Liver (tissue), 9 donors: ENCODE measurements around the gene SPTB. TPM values are rescaled to one million over a fixed set of nuclear protein-coding genes. Genes with fewer than 3 reads are reported as not detected.
"Not testable (repeated sequence)": the region's sequence is repeated elsewhere in the genome, so short reads cannot be mapped to it uniquely, and the experiment has no call there.

ENCODE experiments used
- DNase-seq: peaks from one replicate; pipeline ENCODE4 v3.0.0-alpha.2; 2017; ENCODE audit warnings: low spot score
- H3K27ac ChIP-seq, 2 donors: one replicate each; pipeline ENCODE4 v1.7.0; 2013; ENCODE audit warnings: inconsistent platforms in 2 of 2, low read length in 2 of 2, control low read depth in 1 of 2, low read depth in 1 of 2, mild to moderate bottlenecking in 1 of 2
- H3K27me3 ChIP-seq, 4 donors: one replicate each; pipeline versions ENCODE4 v1.6.1 to v1.7.0; 2013; ENCODE audit warnings: low read length in 3 of 4, inconsistent platforms in 1 of 4, mild to moderate bottlenecking in 1 of 4, moderate library complexity in 1 of 4; ENCODE audit not compliant: control insufficient read depth in 4 of 4, insufficient read depth in 4 of 4
- H3K36me3 ChIP-seq, 4 donors: one replicate each; pipeline versions ENCODE4 v1.6.1 to v1.7.0; 2013; ENCODE audit warnings: low read length in 3 of 4, mild to moderate bottlenecking in 3 of 4, low read depth in 1 of 4, moderate library complexity in 1 of 4; ENCODE audit not compliant: control insufficient read depth in 4 of 4, insufficient read depth in 3 of 4
- H3K4me1 ChIP-seq, 4 donors: one replicate each; pipeline versions ENCODE4 v1.6.1 to v1.7.0; 2013; ENCODE audit warnings: low read length in 3 of 4, mild to moderate bottlenecking in 3 of 4, moderate library complexity in 1 of 4; ENCODE audit not compliant: control insufficient read depth in 4 of 4, insufficient read depth in 4 of 4
- H3K4me3 ChIP-seq, 3 donors: one replicate each; pipeline versions ENCODE4 v1.6.1 to v1.7.0; 2013; ENCODE audit warnings: low read length in 3 of 3, control low read depth in 1 of 3, low read depth in 1 of 3, mild to moderate bottlenecking in 1 of 3
- H3K9ac ChIP-seq, 2 donors: one replicate each; pipeline ENCODE4 v1.7.0; 2013; ENCODE audit warnings: low read length in 2 of 2, mild to moderate bottlenecking in 2 of 2, moderate library complexity in 2 of 2, control low read depth in 1 of 2, low read depth in 1 of 2
- H3K9me3 ChIP-seq, 4 donors: one replicate each; pipeline versions ENCODE4 v1.6.1 to v1.7.0; 2013; ENCODE audit warnings: low read length in 3 of 4; ENCODE audit not compliant: control insufficient read depth in 4 of 4
- ATF3 ChIP-seq: IDR thresholded peaks from 2 replicates; pipeline ENCODE4 v1.6.1; 2016; ENCODE audit warnings: antibody characterized with exemption
- CTCF ChIP-seq: fragments of 150-350 bp; IDR thresholded peaks from 2 replicates; pipeline ENCODE4 v1.5.1; 2017; ENCODE audit warnings: improper control_type of control experiment, low read depth, low read length; ENCODE audit not compliant: missing input control
- EGR1 ChIP-seq, 2 donors: IDR thresholded peaks; 2 replicates each; pipeline ENCODE4 v1.6.1; 2016 to 2018; ENCODE audit warnings: antibody characterized with exemption in 2 of 2, low read depth in 2 of 2
- FOXA1 ChIP-seq: IDR thresholded peaks from 2 replicates; pipeline ENCODE4 v1.6.1; 2016; ENCODE audit warnings: antibody characterized with exemption
- FOXA2 ChIP-seq: IDR thresholded peaks from 2 replicates; pipeline ENCODE4 v1.6.1; 2016; ENCODE audit warnings: antibody characterized with exemption
- HNF4A ChIP-seq, 2 donors: conservative IDR thresholded peaks; 2 replicates each; pipeline ENCODE4 v1.6.1; 2016; ENCODE audit warnings: antibody characterized with exemption in 2 of 2, mild to moderate bottlenecking in 2 of 2
- JUND ChIP-seq, 2 donors: IDR thresholded peaks; 2 replicates each; pipeline ENCODE4 v1.6.1; 2016; ENCODE audit warnings: antibody characterized with exemption in 2 of 2
- NR2F2 ChIP-seq: IDR thresholded peaks from 2 replicates; pipeline ENCODE4 v1.6.1; 2016; ENCODE audit warnings: antibody characterized with exemption
- RAD21 ChIP-seq, 2 donors: IDR thresholded peaks; 2 replicates each; pipeline ENCODE4 v1.6.1; 2016; ENCODE audit warnings: antibody characterized with exemption in 2 of 2, mild to moderate bottlenecking in 2 of 2
- RXRA ChIP-seq, 2 donors: IDR thresholded peaks; 2 replicates each; pipeline ENCODE4 v1.6.1; 2017 to 2018; ENCODE audit warnings: antibody characterized with exemption in 2 of 2, mild to moderate bottlenecking in 1 of 2
- TAF1 ChIP-seq: conservative IDR thresholded peaks from 2 replicates; pipeline ENCODE4 v1.6.1; 2016; ENCODE audit warnings: antibody characterized with exemption, mild to moderate bottlenecking
- WGBS: extraction: QIAGEN DNeasy Blood & Tissue Kit; methylation state at CpG from one replicate; pipeline ENCODE4 v1.1.7; 2013; 5-methylcytosine and 5-hydroxymethylcytosine counted together
- polyA plus RNA-seq, 2 donors: library from polyadenylated mRNA; stranded (reverse) in 1 of 2; unstranded in 1 of 2; fragments of 200-250 nt in 1 of 2; fragments of >200 nt in 1 of 2; fragmentation: Nextera tagmentation in 1 of 2; extraction: Ambion mirVana in 1 of 2; gene quantifications; one replicate each; pipeline versions ENCODE4 v1.2.1 to v1.2.3, GENCODE V29; 2013 to 2015
- total RNA-seq, 2 donors: library from RNA; depleted of rRNA; stranded (reverse); fragments of >200 nt; gene quantifications; one replicate each; pipeline ENCODE4 v1.2.3, GENCODE V29; 2014
- donor health status: healthy.
- donor health status: healthy.
- donor health status: healthy.
- donor health status: healthy.
- donor health status: healthy.

Gene SPTB
- total and polyA plus RNA-seq, 4 donors, result 0.12 to 332 (median 0.26) TPM

- WGBS, result 91% methylated on average over 3 of the region's 3 CpGs
- H3K9me3 ChIP-seq, DNase-seq, H3K9ac ChIP-seq, H3K27me3 ChIP-seq, H3K4me3 ChIP-seq, H3K36me3 ChIP-seq, H3K27ac ChIP-seq, H3K4me1 ChIP-seq: not testable (repeated sequence)
These were observed 74.1 kb downstream of the SPTB start for GRCh38 chr14:64805646-64806045.

- DNase-seq, result no peak
- no peaks in the 10 kb centered on the region for H3K27me3 ChIP-seq
- no peak overlapping the region for H3K27ac ChIP-seq
- WGBS, result 94% methylated on average over 12 of the region's 12 CpGs
- H3K9ac ChIP-seq, result no peak overlapping the region
- H3K4me1 ChIP-seq, result no peaks in the 10 kb centered on the region
- no peaks in the 10 kb centered on the region for H3K36me3 ChIP-seq
- no peaks in the 10 kb centered on the region for H3K9me3 ChIP-seq
- no peak overlapping the region for H3K4me3 ChIP-seq
- TF ChIP-seq FOXA2, result no peak
- no peak for TF ChIP-seq NR2F2
These were observed 74.9 kb downstream of the SPTB start for GRCh38 chr14:64804754-64805260.

- WGBS, result 91% methylated on average over 1 of the region's 1 CpG
- TF ChIP-seq RXRA (IDR thresholded peaks at IDR 0.05) (no peak), RAD21 (IDR thresholded peaks at IDR 0.05) (peak; percentile 34 to 43)
- H3K27me3 ChIP-seq, result no peaks in the 10 kb centered on the region
- DNase-seq, result no peak
- H3K9ac ChIP-seq, result no peak overlapping the region
- no peaks in the 10 kb centered on the region for H3K36me3 ChIP-seq
- H3K4me3 ChIP-seq, result no peak overlapping the region
- H3K27ac ChIP-seq, result no peak overlapping the region
- no peaks in the 10 kb centered on the region for H3K4me1 ChIP-seq
- H3K9me3 ChIP-seq, result no peaks in the 10 kb centered on the region
These were observed 77.9 kb downstream of the SPTB start for GRCh38 chr14:64801800-64802199.

GRCh38 chr14:64801046-64801445 is 78.7 kb downstream of the SPTB start:
- DNase-seq, result no peak
- Histone ChIP-seq H3K4me1 (no peaks in the 10 kb centered on the region), H3K4me3 (no peak overlapping the region), H3K27me3 (no peaks in the 10 kb centered on the region), H3K27ac (no peak overlapping the region), H3K9ac (no peak overlapping the region), H3K9me3 (no peaks in the 10 kb centered on the region), H3K36me3 (no peaks in the 10 kb centered on the region)
- WGBS, result 92% methylated on average over 11 of the region's 11 CpGs
- TF ChIP-seq CTCF, result no peak
- no peak for TF ChIP-seq TAF1
- TF ChIP-seq FOXA1, result no peak
- TF ChIP-seq EGR1 (IDR thresholded peaks at IDR 0.05; ENCODE audit: low read depth in 2 of 2), result no peak
- TF ChIP-seq ATF3, result no peak
- no peak for TF ChIP-seq JUND (IDR thresholded peaks at IDR 0.05)
- no peak for TF ChIP-seq HNF4A (conservative IDR thresholded peaks at IDR 0.05)
- no peak for TF ChIP-seq FOXA2
- TF ChIP-seq NR2F2, result no peak
